Thyroid gland (tissue), 4 donors: Measurements from ENCODE around the gene DNA2. TPM values are rescaled to one million over a fixed set of nuclear protein-coding genes. Genes with fewer than 3 reads are reported as not detected.

Experiments
- DNase-seq, 2 donors: peaks; one replicate each; pipeline ENCODE4 v3.0.0-alpha.2; 2019
- H3K27ac ChIP-seq, 3 donors: fragments of 200-600 bp; sonication (generic); 1 replicate in 2 of 3; 2 replicates in 1 of 3; pipeline ENCODE4 v1.5.1; 2016 to 2019; ENCODE audit warnings: mild to moderate bottlenecking in 1 of 3, moderate library complexity in 1 of 3
- H3K27me3 ChIP-seq: fragments of 200-600 bp; sonication (generic); one replicate; pipeline ENCODE4 v1.5.1; 2019
- H3K36me3 ChIP-seq, 2 donors: fragments of 200-600 bp; sonication (generic); one replicate each; pipeline ENCODE4 v1.5.1; 2016 to 2019
- H3K4me1 ChIP-seq, 2 donors: fragments of 200-600 bp; sonication (generic); one replicate each; pipeline ENCODE4 v1.5.1; 2017 to 2019
- H3K4me3 ChIP-seq, 3 donors: fragments of 200-600 bp; sonication (generic); replicated peaks in 1 of 3; 1 replicate in 2 of 3; 2 replicates in 1 of 3; pipeline ENCODE4 v1.5.1; 2016; ENCODE audit warnings: mild to moderate bottlenecking in 1 of 3
- H3K9me3 ChIP-seq: fragments of 200-600 bp; sonication (generic); one replicate; pipeline ENCODE4 v1.5.1; 2017
- POLR2A ChIP-seq, 2 donors: fragments of 450-650 bp; IDR thresholded peaks; one replicate each; pipeline ENCODE4 v1.6.1; 2017; ENCODE audit warnings: antibody characterized with exemption in 2 of 2, mild to moderate bottlenecking in 2 of 2, moderate library complexity in 1 of 2
- WGBS, 2 donors: methylation state at CpG; one replicate each; pipeline ENCODE4 v1.1.5; 2017; 5-methylcytosine and 5-hydroxymethylcytosine counted together
- intact Hi-C: fragments of 100-400 bp; cut with DNase I; formaldehyde crosslinking; loops from one replicate; pipeline ENCODE4 v1.15.1; 2023
- total RNA-seq, 4 donors: library from RNA; depleted of rRNA; stranded (reverse); fragments of >200 nt; gene quantifications; one replicate each; pipeline ENCODE4 v1.2.3, GENCODE V29; 2016
- TF ChIP-seq, protein P1 (sequence below), 6 experiments: fragments of 200-600 bp in 3 of 6; fragments of 450-650 bp in 3 of 6; sonication (generic) in 3 of 6; IDR thresholded peaks; one replicate each; pipeline ENCODE4 v1.5.1; 2016 to 2019; ENCODE audit warnings: antibody characterized with exemption in 6 of 6, mild to moderate bottlenecking in 2 of 6, inconsistent platforms in 1 of 6, moderate library complexity in 1 of 6

Gene DNA2
- total RNA-seq, 4 donors from 2014 or later, result 1.8 to 18.2 (median 4.9) TPM

GRCh38 chr10:68385740-68386139 lies 86.0 kb downstream of the DNA2 start:
- no peaks in the 10 kb centered on the region for H3K27me3 ChIP-seq
- TF ChIP-seq, protein P1, sequence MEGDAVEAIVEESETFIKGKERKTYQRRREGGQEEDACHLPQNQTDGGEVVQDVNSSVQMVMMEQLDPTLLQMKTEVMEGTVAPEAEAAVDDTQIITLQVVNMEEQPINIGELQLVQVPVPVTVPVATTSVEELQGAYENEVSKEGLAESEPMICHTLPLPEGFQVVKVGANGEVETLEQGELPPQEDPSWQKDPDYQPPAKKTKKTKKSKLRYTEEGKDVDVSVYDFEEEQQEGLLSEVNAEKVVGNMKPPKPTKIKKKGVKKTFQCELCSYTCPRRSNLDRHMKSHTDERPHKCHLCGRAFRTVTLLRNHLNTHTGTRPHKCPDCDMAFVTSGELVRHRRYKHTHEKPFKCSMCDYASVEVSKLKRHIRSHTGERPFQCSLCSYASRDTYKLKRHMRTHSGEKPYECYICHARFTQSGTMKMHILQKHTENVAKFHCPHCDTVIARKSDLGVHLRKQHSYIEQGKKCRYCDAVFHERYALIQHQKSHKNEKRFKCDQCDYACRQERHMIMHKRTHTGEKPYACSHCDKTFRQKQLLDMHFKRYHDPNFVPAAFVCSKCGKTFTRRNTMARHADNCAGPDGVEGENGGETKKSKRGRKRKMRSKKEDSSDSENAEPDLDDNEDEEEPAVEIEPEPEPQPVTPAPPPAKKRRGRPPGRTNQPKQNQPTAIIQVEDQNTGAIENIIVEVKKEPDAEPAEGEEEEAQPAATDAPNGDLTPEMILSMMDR (IDR thresholded peaks at IDR 0.05), result no peak
- no peak for TF ChIP-seq POLR2A (IDR thresholded peaks at IDR 0.05)
- H3K27ac ChIP-seq, result no peak overlapping the region
- H3K4me3 ChIP-seq, result no peak overlapping the region
- H3K36me3 ChIP-seq, result peaks cover 33 to 42% of the 10 kb centered on the region in 2 donors
- no peaks in the 10 kb centered on the region for H3K9me3 ChIP-seq
- WGBS, 2 donors, result 91 to 97% methylated on average over 2 of the region's 2 CpGs
- intact Hi-C loops, result no loop called here
- H3K4me1 ChIP-seq, result no peaks in the 10 kb centered on the region
- no peak for DNase-seq

DNA sequence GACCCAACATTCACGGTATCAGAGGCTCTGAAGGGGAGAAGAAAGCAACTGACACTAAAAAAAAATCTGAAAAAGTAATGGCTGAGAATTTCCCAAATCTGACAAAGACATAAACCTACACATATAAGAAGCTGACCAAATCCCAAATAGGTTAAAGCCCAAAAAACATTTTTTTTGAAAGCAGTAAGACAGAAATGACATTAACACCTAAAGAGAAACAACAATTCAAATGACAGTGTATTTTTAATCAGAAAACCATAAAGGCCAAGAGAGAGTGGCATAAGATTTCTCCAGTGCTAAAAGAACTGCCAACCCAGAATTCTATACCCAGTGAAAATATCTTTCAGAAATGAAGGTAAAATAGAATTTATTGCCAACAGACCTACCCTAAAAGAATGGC lies 100.2 kb downstream of the DNA2 start:
- Histone ChIP-seq H3K4me3 (no peak overlapping the region), H3K36me3 (peaks cover 11 to 17% of the 10 kb centered on the region in 2 donors), H3K9me3 (no peaks in the 10 kb centered on the region), H3K4me1 (no peaks in the 10 kb centered on the region), H3K27ac (no peak overlapping the region), H3K27me3 (no peaks in the 10 kb centered on the region)
- WGBS, 2 donors, result 95 to 97% methylated on average over 1 of the region's 1 CpG
- no peak for TF ChIP-seq POLR2A (IDR thresholded peaks at IDR 0.05)
- TF ChIP-seq, protein P1 (IDR thresholded peaks at IDR 0.05), result no peak
- intact Hi-C loops, result no loop called here
- DNase-seq, result no peak

DNA sequence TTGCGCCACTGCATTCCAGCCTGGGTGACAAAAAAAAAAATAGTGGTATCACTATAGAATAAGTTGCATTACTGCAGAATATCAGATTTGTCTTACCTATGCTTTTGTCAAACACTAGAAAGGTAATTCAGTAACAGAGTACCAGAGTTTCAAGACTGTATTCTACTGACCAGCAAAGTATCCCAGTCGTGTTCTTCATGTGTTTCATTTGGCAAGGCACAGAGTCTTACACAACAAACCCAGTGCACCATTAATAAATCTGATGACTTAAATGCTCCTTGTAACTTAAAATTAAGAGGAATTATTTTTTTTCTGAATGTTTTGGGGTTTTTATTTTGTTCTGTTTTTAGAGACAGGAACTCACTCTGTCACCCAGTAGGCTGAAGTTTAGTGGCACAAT lies 104.7 kb downstream of the DNA2 start:
- WGBS, 2 donors, result 84 to 87% methylated on average over 2 of the region's 2 CpGs
- TF ChIP-seq, protein P1 (IDR thresholded peaks at IDR 0.05), result no peak
- TF ChIP-seq POLR2A (IDR thresholded peaks at IDR 0.05), result no peak
- DNase-seq, result no peak
- Histone ChIP-seq H3K9me3 (no peaks in the 10 kb centered on the region), H3K4me1 (no peaks in the 10 kb centered on the region), H3K27ac (no peak overlapping the region), H3K4me3 (no peak overlapping the region), H3K36me3 (peaks cover 6 to 18% of the 10 kb centered on the region in 2 donors), H3K27me3 (no peaks in the 10 kb centered on the region)
- intact Hi-C loops, result no loop called here

GRCh38 chr10:68366600-68366999 lies 105.2 kb downstream of the DNA2 start:
- H3K36me3 ChIP-seq, result peaks cover 7 to 18% of the 10 kb centered on the region in 2 donors
- no peak overlapping the region for H3K27ac ChIP-seq
- H3K9me3 ChIP-seq, result no peaks in the 10 kb centered on the region
- no peak for DNase-seq
- intact Hi-C loops, result no loop called here
- H3K4me1 ChIP-seq, result no peaks in the 10 kb centered on the region
- no peak overlapping the region for H3K4me3 ChIP-seq
- 99 to 100% methylated on average over 5 of the region's 5 CpGs for WGBS, 2 donors
- TF ChIP-seq, protein P1 (IDR thresholded peaks at IDR 0.05), result no peak
- TF ChIP-seq POLR2A (IDR thresholded peaks at IDR 0.05), result no peak
- H3K27me3 ChIP-seq, result no peaks in the 10 kb centered on the region

DNA sequence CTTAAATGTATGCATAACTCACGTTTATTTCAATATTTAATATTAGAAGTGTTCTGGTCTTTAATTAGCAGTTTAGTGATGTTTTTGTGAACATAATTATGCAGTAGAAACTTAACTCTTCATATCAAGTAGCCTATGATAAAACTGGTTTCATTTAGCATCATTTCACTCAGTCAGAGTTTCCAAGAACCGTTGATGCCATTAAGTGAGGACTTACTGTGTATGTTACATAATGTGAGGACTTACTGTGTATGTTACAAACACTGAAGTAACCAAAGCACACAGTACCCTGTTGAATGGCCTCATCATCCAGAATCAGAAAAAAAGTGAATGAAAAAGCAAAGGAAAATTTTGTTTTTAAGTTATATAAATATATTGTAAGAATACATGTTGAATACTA lies 106.2 kb downstream of the DNA2 start:
- Histone ChIP-seq H3K27me3 (no peaks in the 10 kb centered on the region), H3K4me3 (no peak overlapping the region), H3K9me3 (no peaks in the 10 kb centered on the region), H3K36me3 (peaks cover 7 to 25% of the 10 kb centered on the region in 2 donors), H3K4me1 (no peaks in the 10 kb centered on the region), H3K27ac (no peak overlapping the region)
- WGBS, 2 donors, result 91 to 94% methylated on average over 2 of the region's 2 CpGs
- intact Hi-C loops, result no loop called here
- no peak for TF ChIP-seq POLR2A (IDR thresholded peaks at IDR 0.05)
- TF ChIP-seq, protein P1 (IDR thresholded peaks at IDR 0.05), result no peak
- no peak for DNase-seq
